Mesendoderm (in vitro differentiated cells): ENCODE data around the gene CUZD1.
"Not testable (repeated sequence)": the region's sequence is repeated elsewhere in the genome, so short reads cannot be mapped to it uniquely, and the experiment has no call there.

Source experiments
- DNase-seq: peaks from one replicate; pipeline ENCODE4 v3.0.0; 2013
- H2AK5ac ChIP-seq: 2 replicates; pipeline ENCODE4 v1.6.1; 2013; ENCODE audit warnings: low read length, inconsistent platforms
- H2BK120ac ChIP-seq: 2 replicates; pipeline ENCODE4 v1.6.1; 2013; ENCODE audit warnings: low read depth, mild to moderate bottlenecking, low read length, moderate library complexity, mixed read lengths
- H2BK15ac ChIP-seq: replicated peaks from 2 replicates; pipeline ENCODE4 v1.6.1; 2013; ENCODE audit warnings: low read depth, mild to moderate bottlenecking, moderate library complexity
- H2BK5ac ChIP-seq: 2 replicates; pipeline ENCODE4 v1.6.1; 2013; ENCODE audit warnings: low read length, inconsistent platforms
- H3K18ac ChIP-seq: 2 replicates; pipeline ENCODE4 v1.6.1; 2013; ENCODE audit warnings: mild to moderate bottlenecking, low read length, mixed read lengths
- H3K23ac ChIP-seq: one replicate; pipeline ENCODE4 v1.6.1; 2013; ENCODE audit warnings: low read length
- H3K27ac ChIP-seq: 2 replicates; pipeline ENCODE4 v1.5.1; 2013; ENCODE audit warnings: low read depth, mild to moderate bottlenecking, inconsistent platforms, low read length, moderate library complexity
- H3K27me3 ChIP-seq: 2 replicates; pipeline ENCODE4 v1.6.1; 2013; ENCODE audit warnings: low read length, control low read depth, mild to moderate bottlenecking, inconsistent platforms; ENCODE audit not compliant: insufficient read depth, poor library complexity
- H3K36me3 ChIP-seq: 2 replicates; pipeline ENCODE4 v1.6.1; 2013; ENCODE audit warnings: low read length, inconsistent platforms; ENCODE audit not compliant: control insufficient read depth, insufficient read depth
- H3K4ac ChIP-seq: one replicate; pipeline ENCODE4 v1.6.1; 2013; ENCODE audit warnings: low read depth, mild to moderate bottlenecking, low read length, moderate library complexity
- H3K4me1 ChIP-seq: 2 replicates; pipeline ENCODE4 v1.6.1; 2013; ENCODE audit warnings: low read depth, low read length, inconsistent platforms; ENCODE audit not compliant: control insufficient read depth
- H3K4me2 ChIP-seq: 2 replicates; pipeline ENCODE4 v1.6.1; 2013; ENCODE audit warnings: low read length
- H3K4me3 ChIP-seq: 2 replicates; pipeline ENCODE4 v1.5.1; 2013; ENCODE audit warnings: mild to moderate bottlenecking, low read length
- H3K56ac ChIP-seq: one replicate; pipeline ENCODE4 v1.6.1; 2013; ENCODE audit warnings: low read length
- H3K79me1 ChIP-seq: 2 replicates; pipeline ENCODE4 v1.6.1; 2013; ENCODE audit warnings: low read length, inconsistent platforms
- H3K79me2 ChIP-seq: 2 replicates; pipeline ENCODE4 v1.6.1; 2013; ENCODE audit warnings: mild to moderate bottlenecking, low read length; ENCODE audit not compliant: control insufficient read depth, insufficient read depth
- H3K9ac ChIP-seq: 2 replicates; pipeline ENCODE4 v1.6.1; 2013; ENCODE audit warnings: low read length, inconsistent platforms
- H4K5ac ChIP-seq: one replicate; pipeline ENCODE4 v1.6.1; 2013; ENCODE audit warnings: low read length
- H4K8ac ChIP-seq: one replicate; pipeline ENCODE4 v1.6.1; 2013; ENCODE audit warnings: low read depth, mild to moderate bottlenecking, control low read depth, low read length, moderate library complexity
- WGBS: extraction: QIAGEN DNeasy Blood & Tissue Kit; methylation state at CpG from one replicate; pipeline ENCODE4 v1.1.7; 2013; ENCODE audit warnings: low lambda C conversion rate, missing lambda C conversion rate; ENCODE audit not compliant: insufficient coverage; ENCODE audit errors: extremely low coverage; 5-methylcytosine and 5-hydroxymethylcytosine counted together

Gene CUZD1

GRCh38 chr10:122866757-122867482 is 21.3 kb upstream of the CUZD1 start:
- not testable (repeated sequence) for H4K8ac ChIP-seq, H3K79me1 ChIP-seq, H2BK15ac ChIP-seq, H4K5ac ChIP-seq, H3K4ac ChIP-seq, H3K4me1 ChIP-seq, H3K4me2 ChIP-seq, H3K23ac ChIP-seq, H2BK120ac ChIP-seq, H3K27ac ChIP-seq, H3K27me3 ChIP-seq, H3K18ac ChIP-seq, H3K79me2 ChIP-seq, H3K4me3 ChIP-seq, DNase-seq, H3K9ac ChIP-seq, H3K36me3 ChIP-seq, H2BK5ac ChIP-seq, H3K56ac ChIP-seq, H2AK5ac ChIP-seq
- WGBS, result no CpG with 5 or more reads among the region's 3 CpGs

GRCh38 chr10:122864901-122865300 is 19.2 kb upstream of the CUZD1 start:
- H3K4ac ChIP-seq, result no peak overlapping the region
- no peak overlapping the region for H3K27ac ChIP-seq
- H2BK15ac ChIP-seq, result no peak overlapping the region
- H3K4me1 ChIP-seq, result no peaks in the 10 kb centered on the region
- no peak for DNase-seq
- no peak overlapping the region for H4K8ac ChIP-seq
- no peak overlapping the region for H3K4me2 ChIP-seq
- no peak overlapping the region for H2BK120ac ChIP-seq
- no peak overlapping the region for H2BK5ac ChIP-seq
- no peaks in the 10 kb centered on the region for H3K27me3 ChIP-seq
- no peak overlapping the region for H3K9ac ChIP-seq
- H3K36me3 ChIP-seq, result no peaks in the 10 kb centered on the region
- no peak overlapping the region for H3K4me3 ChIP-seq
- H2AK5ac ChIP-seq, result no peak overlapping the region
- no peak overlapping the region for H3K18ac ChIP-seq
- no peaks in the 10 kb centered on the region for H3K79me2 ChIP-seq
- no CpG with 5 or more reads among the region's 1 CpG for WGBS
- H3K79me1 ChIP-seq, result no peaks in the 10 kb centered on the region
- no peak overlapping the region for H3K56ac ChIP-seq
- no peak overlapping the region for H4K5ac ChIP-seq
- no peak overlapping the region for H3K23ac ChIP-seq

- Histone ChIP-seq H3K4me1 (no peaks in the 10 kb centered on the region), H4K5ac (no peak overlapping the region), H3K4me3 (no peak overlapping the region), H3K4ac (no peak overlapping the region), H3K79me1 (no peaks in the 10 kb centered on the region), H3K56ac (no peak overlapping the region), H2BK120ac (no peak overlapping the region), H3K27me3 (no peaks in the 10 kb centered on the region), H2AK5ac (no peak overlapping the region), H2BK15ac (no peak overlapping the region), H3K18ac (no peak overlapping the region), H3K4me2 (no peak overlapping the region), H3K9ac (no peak overlapping the region), H3K23ac (no peak overlapping the region), H2BK5ac (no peak overlapping the region), H3K79me2 (no peaks in the 10 kb centered on the region), H4K8ac (no peak overlapping the region), H3K27ac (no peak overlapping the region), H3K36me3 (no peaks in the 10 kb centered on the region)
- WGBS, result no CpG with 5 or more reads among the region's 2 CpGs
- DNase-seq, result no peak
Observed at GRCh38 chr10:122864194-122864592, 18.5 kb upstream of the CUZD1 start.

GRCh38 chr10:122863216-122864193 is 17.8 kb upstream of the CUZD1 start:
- no peak overlapping the region for H4K5ac ChIP-seq
- H3K27me3 ChIP-seq, result no peaks in the 10 kb centered on the region
- no peak overlapping the region for H2BK120ac ChIP-seq
- no peak overlapping the region for H3K4ac ChIP-seq
- no peak overlapping the region for H2BK5ac ChIP-seq
- H2BK15ac ChIP-seq, result no peak overlapping the region
- no peak overlapping the region for H3K4me3 ChIP-seq
- H3K4me2 ChIP-seq, result no peak overlapping the region
- H3K27ac ChIP-seq, result no peak overlapping the region
- no peak for DNase-seq
- H3K56ac ChIP-seq, result no peak overlapping the region
- no peaks in the 10 kb centered on the region for H3K4me1 ChIP-seq
- no peak overlapping the region for H3K18ac ChIP-seq
- H3K79me1 ChIP-seq, result no peaks in the 10 kb centered on the region
- no CpG with 5 or more reads among the region's 2 CpGs for WGBS
- no peak overlapping the region for H3K23ac ChIP-seq
- no peak overlapping the region for H3K9ac ChIP-seq
- H3K79me2 ChIP-seq, result no peaks in the 10 kb centered on the region
- no peaks in the 10 kb centered on the region for H3K36me3 ChIP-seq
- no peak overlapping the region for H4K8ac ChIP-seq
- no peak overlapping the region for H2AK5ac ChIP-seq

GRCh38 chr10:122861711-122862161 is 16.1 kb upstream of the CUZD1 start:
- no peak overlapping the region for H3K4me3 ChIP-seq
- no peak overlapping the region for H2AK5ac ChIP-seq
- no peak overlapping the region for H4K5ac ChIP-seq
- no peaks in the 10 kb centered on the region for H3K27me3 ChIP-seq
- no peak overlapping the region for H3K23ac ChIP-seq
- H3K4ac ChIP-seq, result no peak overlapping the region
- H4K8ac ChIP-seq, result no peak overlapping the region
- H3K9ac ChIP-seq, result no peak overlapping the region
- no peaks in the 10 kb centered on the region for H3K36me3 ChIP-seq
- H3K27ac ChIP-seq, result no peak overlapping the region
- H3K4me2 ChIP-seq, result no peak overlapping the region
- H3K18ac ChIP-seq, result no peak overlapping the region
- WGBS, result no CpG with 5 or more reads among the region's 1 CpG
- H2BK15ac ChIP-seq, result no peak overlapping the region
- no peak for DNase-seq
- no peaks in the 10 kb centered on the region for H3K79me2 ChIP-seq
- no peak overlapping the region for H2BK5ac ChIP-seq
- no peak overlapping the region for H3K56ac ChIP-seq
- H3K4me1 ChIP-seq, result no peaks in the 10 kb centered on the region
- no peaks in the 10 kb centered on the region for H3K79me1 ChIP-seq
- no peak overlapping the region for H2BK120ac ChIP-seq
